Loucy (cell line): ENCODE data around the gene DNAI1.

ENCODE experiments used
- H2AFZ ChIP-seq: fragments of 200-600 bp; sonication (generic); 2 replicates; pipeline ENCODE4 v1.6.0; 2016; ENCODE audit warnings: antibody characterized with exemption, mild to moderate bottlenecking, low read length, moderate library complexity
- H3F3A ChIP-seq: fragments of 200-600 bp; 2 replicates; pipeline ENCODE4 v1.6.0; 2016; ENCODE audit warnings: antibody characterized with exemption, low read depth, mild to moderate bottlenecking
- H3K27me3 ChIP-seq: fragments of 200-600 bp; sonication (generic); 2 replicates; pipeline ENCODE4 v1.6.1; 2014; ENCODE audit warnings: low read length, mild to moderate bottlenecking; ENCODE audit not compliant: insufficient read depth, poor library complexity, severe bottlenecking
- H3K36me3 ChIP-seq: fragments of 200-600 bp; sonication (generic); 2 replicates; pipeline ENCODE4 v1.6.1; 2016; ENCODE audit warnings: low read length; ENCODE audit not compliant: insufficient read depth
- H3K4me1 ChIP-seq: fragments of 200-600 bp; sonication (generic); 2 replicates; pipeline ENCODE4 v1.5.1; 2014; ENCODE audit warnings: low read length, mild to moderate bottlenecking; ENCODE audit not compliant: insufficient read depth, poor library complexity, severe bottlenecking
- H3K4me2 ChIP-seq: fragments of 200-600 bp; sonication (generic); 2 replicates; pipeline ENCODE4 v1.6.0; 2014; ENCODE audit warnings: antibody characterized with exemption, low read length, low read depth, mild to moderate bottlenecking; ENCODE audit not compliant: poor library complexity, severe bottlenecking
- H3K4me3 ChIP-seq: fragments of 200-600 bp; sonication (generic); 2 replicates; pipeline ENCODE4 v1.5.1; 2014; ENCODE audit warnings: low read length, mild to moderate bottlenecking, mixed read lengths; ENCODE audit not compliant: poor library complexity, severe bottlenecking
- H3K79me2 ChIP-seq: fragments of 200-600 bp; sonication (generic); 2 replicates; pipeline ENCODE4 v1.6.1; 2014; ENCODE audit warnings: low read length; ENCODE audit not compliant: insufficient read depth
- H3K9ac ChIP-seq: fragments of 200-600 bp; sonication (generic); 2 replicates; pipeline ENCODE4 v1.6.0; 2014; ENCODE audit warnings: mild to moderate bottlenecking, low read depth, low read length, moderate library complexity; ENCODE audit not compliant: poor library complexity, severe bottlenecking
- H3K9me2 ChIP-seq: fragments of 200-600 bp; sonication (generic); replicated peaks from 2 replicates; pipeline ENCODE4 v1.6.1; 2016; ENCODE audit warnings: low read depth, low read length, mixed read lengths
- H3K9me3 ChIP-seq: fragments of 200-600 bp; sonication (generic); 2 replicates; pipeline ENCODE4 v1.6.1; 2014; ENCODE audit warnings: mild to moderate bottlenecking, antibody characterized with exemption, low read length, low read depth; ENCODE audit not compliant: insufficient read depth
- H4K20me1 ChIP-seq: fragments of 200-600 bp; sonication (generic); 2 replicates; pipeline ENCODE4 v1.6.0; 2014; ENCODE audit warnings: antibody characterized with exemption, low read length, mild to moderate bottlenecking; ENCODE audit not compliant: insufficient read depth, poor library complexity, severe bottlenecking
- CTCF ChIP-seq: fragments of 200-600 bp; sonication (generic); conservative IDR thresholded peaks from 2 replicates; pipeline ENCODE4 v1.5.1; 2014; ENCODE audit warnings: mild to moderate bottlenecking, antibody characterized with exemption, low read length
- EZH2phosphoT487 ChIP-seq: fragments of 200-600 bp; IDR thresholded peaks from 2 replicates; pipeline ENCODE4 v1.6.1; 2018; ENCODE audit warnings: antibody characterized with exemption, mild to moderate bottlenecking, moderate library complexity, borderline replicate concordance

DNAI1 gene

DNA sequence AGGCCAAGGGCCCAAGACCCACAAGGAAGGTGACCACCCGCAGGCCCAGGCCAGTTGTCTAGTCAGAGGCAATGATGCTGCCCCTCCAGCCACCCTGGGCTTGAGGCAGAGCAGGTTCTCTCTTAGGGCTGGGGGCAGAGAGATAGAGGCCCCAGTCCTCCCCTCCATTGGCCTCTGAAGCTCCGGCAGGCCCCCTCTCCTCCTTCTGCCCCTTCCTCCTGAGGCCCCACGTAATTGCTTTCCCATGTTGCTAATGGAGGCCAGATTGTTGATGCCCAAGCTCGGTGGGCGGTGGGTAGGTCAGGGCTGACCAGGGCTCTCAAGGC, 90.8 kb downstream of the DNAI1 start:
- no peaks in the 10 kb centered on the region for H3K9me3 ChIP-seq
- no peaks in the 10 kb centered on the region for H3K36me3 ChIP-seq
- TF ChIP-seq CTCF = no peak
- TF ChIP-seq EZH2phosphoT487 = no peak
- H3K27me3 ChIP-seq = no peaks in the 10 kb centered on the region
- no peaks in the 10 kb centered on the region for H3K9me2 ChIP-seq
- no peaks in the 10 kb centered on the region for H4K20me1 ChIP-seq
- no peaks in the 10 kb centered on the region for H3K79me2 ChIP-seq
- no peaks in the 10 kb centered on the region for H3F3A ChIP-seq
- H2AFZ ChIP-seq = no peak overlapping the region
- no peak overlapping the region for H3K9ac ChIP-seq
- no peak overlapping the region for H3K4me3 ChIP-seq
- no peak overlapping the region for H3K4me2 ChIP-seq
- no peaks in the 10 kb centered on the region for H3K4me1 ChIP-seq

DNA sequence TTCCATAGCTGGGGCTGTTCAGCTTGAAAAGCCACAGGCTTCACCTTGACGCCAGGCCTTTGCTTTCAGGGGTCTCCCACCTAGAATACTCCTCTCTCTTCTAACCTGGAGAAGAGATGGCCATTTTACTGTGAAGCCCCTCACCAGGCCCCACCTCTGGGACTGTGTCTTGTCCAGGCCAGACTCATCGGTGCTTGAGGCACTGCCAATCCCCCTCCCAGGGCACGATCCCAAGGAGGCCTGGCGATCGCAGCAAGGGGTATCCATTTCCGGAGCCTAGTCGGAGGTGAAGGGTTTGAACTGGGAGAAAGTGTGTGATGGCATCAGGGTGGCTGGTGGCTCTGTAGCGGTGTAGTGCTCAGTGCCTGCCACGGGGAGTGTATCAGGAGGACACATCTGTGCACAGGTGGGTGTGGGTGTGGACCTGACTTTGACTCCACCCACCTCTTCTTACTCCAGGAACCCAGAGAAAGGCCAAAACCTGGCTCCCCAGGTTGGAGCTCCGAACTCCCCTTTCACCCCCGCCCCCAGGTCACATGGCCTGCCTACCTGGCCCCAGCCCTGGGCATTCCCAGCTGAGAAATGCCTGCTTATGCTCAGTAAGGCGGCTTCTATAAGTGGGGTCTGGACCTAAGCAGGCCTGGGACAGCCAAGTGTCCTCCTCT, 91.5 kb downstream of the DNAI1 start:
- no peak overlapping the region for H2AFZ ChIP-seq
- H3K27me3 ChIP-seq = no peaks in the 10 kb centered on the region
- H3F3A ChIP-seq = no peaks in the 10 kb centered on the region
- TF ChIP-seq CTCF (no peak), EZH2phosphoT487 (no peak)
- H3K4me1 ChIP-seq = no peaks in the 10 kb centered on the region
- H4K20me1 ChIP-seq = no peaks in the 10 kb centered on the region
- no peaks in the 10 kb centered on the region for H3K79me2 ChIP-seq
- H3K9me2 ChIP-seq = no peaks in the 10 kb centered on the region
- H3K4me3 ChIP-seq = no peak overlapping the region
- H3K36me3 ChIP-seq = no peaks in the 10 kb centered on the region
- H3K9me3 ChIP-seq = no peaks in the 10 kb centered on the region
- no peak overlapping the region for H3K4me2 ChIP-seq
- no peak overlapping the region for H3K9ac ChIP-seq

DNA sequence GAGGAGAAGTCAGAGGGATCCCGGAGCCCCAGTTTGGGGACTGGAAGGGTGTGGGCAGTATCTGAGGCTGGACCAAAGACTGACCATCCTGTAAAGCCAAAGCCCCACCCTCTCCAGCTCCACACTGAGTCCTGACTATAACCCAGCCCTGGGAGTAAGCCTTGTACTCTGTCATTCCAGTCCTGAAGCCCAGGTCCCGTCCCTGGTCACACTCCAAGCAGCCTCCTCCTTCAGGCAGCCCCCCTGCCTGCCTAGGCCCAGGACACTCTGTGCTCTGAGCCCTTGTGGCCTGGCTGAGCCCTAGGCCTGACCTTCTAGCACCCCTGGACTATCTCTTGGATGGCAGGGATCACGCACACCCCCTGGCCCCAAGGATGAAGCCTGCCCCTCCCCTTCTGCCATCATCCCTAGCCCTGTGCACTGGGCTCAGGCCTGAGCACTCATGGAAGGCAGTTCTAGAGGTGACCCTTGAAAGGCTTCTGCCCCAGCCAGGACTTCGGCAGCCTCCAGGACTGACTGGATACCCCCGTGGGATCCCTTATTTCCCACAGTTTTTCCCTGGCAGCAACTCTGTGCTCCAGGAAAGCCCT, 92.2 kb downstream of the DNAI1 start:
- H3K4me1 ChIP-seq = no peaks in the 10 kb centered on the region
- no peaks in the 10 kb centered on the region for H3F3A ChIP-seq
- no peak overlapping the region for H3K4me2 ChIP-seq
- no peaks in the 10 kb centered on the region for H3K9me2 ChIP-seq
- TF ChIP-seq EZH2phosphoT487 = no peak
- TF ChIP-seq CTCF = no peak
- H3K9me3 ChIP-seq = no peaks in the 10 kb centered on the region
- H4K20me1 ChIP-seq = no peaks in the 10 kb centered on the region
- H2AFZ ChIP-seq = no peak overlapping the region
- no peaks in the 10 kb centered on the region for H3K36me3 ChIP-seq
- H3K79me2 ChIP-seq = no peaks in the 10 kb centered on the region
- no peak overlapping the region for H3K4me3 ChIP-seq
- no peaks in the 10 kb centered on the region for H3K27me3 ChIP-seq
- H3K9ac ChIP-seq = no peak overlapping the region
